ENCODE data around the gene GPSM1. TPM values are rescaled to one million over a fixed set of nuclear protein-coding genes. Genes with fewer than 3 reads are reported as not detected.

GPSM1 gene
- total and polyA plus RNA-seq, 2 donors (not counting 1 experiment from before 2014, with no cell fraction given) = 2.4 to 6.3 TPM

DNA sequence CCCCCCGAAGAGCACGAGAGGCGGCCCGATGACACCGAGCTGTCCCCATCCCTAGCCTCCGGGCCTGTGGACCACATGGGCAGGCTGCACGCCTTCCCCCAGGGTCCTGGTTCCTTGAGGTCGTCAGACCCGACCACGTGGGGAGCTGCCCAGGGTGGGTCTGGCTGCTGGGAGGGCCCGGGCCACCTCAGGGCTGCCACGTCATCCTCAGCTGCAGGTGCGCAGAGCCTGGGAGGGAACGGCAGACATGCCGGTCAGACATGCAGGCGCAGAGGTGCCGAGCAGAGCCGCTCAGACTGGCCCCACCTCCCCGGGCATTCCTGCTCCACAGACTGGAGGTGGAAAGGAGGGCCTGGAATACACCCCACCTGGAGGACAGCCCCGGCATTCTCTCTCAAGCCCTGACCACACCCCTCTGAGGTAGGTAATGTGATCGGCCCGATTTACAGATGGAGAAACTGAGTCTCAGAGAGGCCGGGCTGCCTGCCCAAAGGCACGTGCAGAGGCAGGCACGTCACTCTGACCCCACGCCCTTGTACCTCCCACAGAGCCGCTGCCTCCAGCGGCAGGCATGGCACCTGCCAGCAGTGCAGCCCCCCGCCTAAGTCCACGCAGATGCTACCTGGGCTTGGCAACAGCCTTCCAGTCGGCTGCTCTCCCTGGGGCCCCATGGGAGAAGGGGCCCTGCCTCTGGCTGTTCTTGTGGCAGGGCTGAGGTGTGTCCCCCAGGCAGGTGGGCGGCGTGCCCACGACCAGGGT lies 24.1 kb upstream of the GPSM1 start:
- no peaks in the 10 kb centered on the region for H3K9me3 Mint-ChIP-seq (ENCODE audit: insufficient read depth)
- H3K27ac Mint-ChIP-seq = no peak overlapping the region
- H3K79me2 ChIP-seq (ENCODE audit: control insufficient read depth, insufficient read depth, low read length) = no peaks in the 10 kb centered on the region
- no peak overlapping the region for H2AFZ ChIP-seq (ENCODE audit: insufficient read depth, low read depth, low read length, poor library complexity, severe bottlenecking)
- no peaks in the 10 kb centered on the region for H4K20me1 ChIP-seq (ENCODE audit: control insufficient read depth, insufficient read depth, low read length, poor library complexity, severe bottlenecking)
- no peaks in the 10 kb centered on the region for H3K9me3 ChIP-seq (ENCODE audit: control extremely low read depth in 1 of 3, control insufficient read depth in 2 of 3, insufficient read depth in 1 of 3, low read length in 2 of 3)
- DNase-seq (no peak), ATAC-seq (ENCODE audit: low read depth) (no peak)
- no peak for TF ChIP-seq EZH2 (IDR thresholded peaks at IDR 0.05; ENCODE audit: borderline replicate concordance, insufficient read depth, low read depth, low read length, poor library complexity, severe bottlenecking)
- TF ChIP-seq, protein P1, sequence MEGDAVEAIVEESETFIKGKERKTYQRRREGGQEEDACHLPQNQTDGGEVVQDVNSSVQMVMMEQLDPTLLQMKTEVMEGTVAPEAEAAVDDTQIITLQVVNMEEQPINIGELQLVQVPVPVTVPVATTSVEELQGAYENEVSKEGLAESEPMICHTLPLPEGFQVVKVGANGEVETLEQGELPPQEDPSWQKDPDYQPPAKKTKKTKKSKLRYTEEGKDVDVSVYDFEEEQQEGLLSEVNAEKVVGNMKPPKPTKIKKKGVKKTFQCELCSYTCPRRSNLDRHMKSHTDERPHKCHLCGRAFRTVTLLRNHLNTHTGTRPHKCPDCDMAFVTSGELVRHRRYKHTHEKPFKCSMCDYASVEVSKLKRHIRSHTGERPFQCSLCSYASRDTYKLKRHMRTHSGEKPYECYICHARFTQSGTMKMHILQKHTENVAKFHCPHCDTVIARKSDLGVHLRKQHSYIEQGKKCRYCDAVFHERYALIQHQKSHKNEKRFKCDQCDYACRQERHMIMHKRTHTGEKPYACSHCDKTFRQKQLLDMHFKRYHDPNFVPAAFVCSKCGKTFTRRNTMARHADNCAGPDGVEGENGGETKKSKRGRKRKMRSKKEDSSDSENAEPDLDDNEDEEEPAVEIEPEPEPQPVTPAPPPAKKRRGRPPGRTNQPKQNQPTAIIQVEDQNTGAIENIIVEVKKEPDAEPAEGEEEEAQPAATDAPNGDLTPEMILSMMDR (IDR thresholded peaks at IDR 0.05) = no peak
- H3K9ac ChIP-seq (ENCODE audit: low read length) = no peak overlapping the region
- POLR2A ChIA-PET = interaction anchor here (0.6 kb wide), 1 partner anchor 60 kb away, joined by 3 read pairs; no protein-coding TSS in a partner anchor
- peaks cover 0 to 3% (median 0%) of the 10 kb centered on the region in 4 experiments for H3K27me3 ChIP-seq (replicated peaks in 1 of 4; ENCODE audit: control extremely low read depth in 1 of 4, control insufficient read depth in 3 of 4, insufficient read depth in 4 of 4, low read length in 3 of 4)
- H3K4me3 ChIP-seq (ENCODE audit: control extremely low read depth in 1 of 5, extremely low read depth in 1 of 5, insufficient read depth in 1 of 5, low read depth in 2 of 5, low read length in 4 of 5) = no peak overlapping the region
- no peak overlapping the region for H3K27ac ChIP-seq (ENCODE audit: low read length in 2 of 2)
- H3K36me3 ChIP-seq (replicated peaks in 1 of 2; ENCODE audit: control extremely low read depth in 1 of 2, control insufficient read depth in 1 of 2, extremely low read depth in 1 of 2, insufficient read depth in 2 of 2, low read length in 1 of 2) = no peaks in the 10 kb centered on the region
- H3K27me3 Mint-ChIP-seq = no peaks in the 10 kb centered on the region
- H3K4me3 Mint-ChIP-seq = no peak overlapping the region
- WGBS (ENCODE audit: insufficient coverage) = 92% methylated on average over 28 of the region's 34 CpGs
- CTCF ChIA-PET = no interaction called here
- peaks cover 23 to 26% of the 10 kb centered on the region in 2 donors for H3K4me1 ChIP-seq (ENCODE audit: control insufficient read depth in 2 of 2, insufficient read depth in 2 of 2, low read length in 2 of 2)
- no peak overlapping the region for H3K4me2 ChIP-seq (replicated peaks; ENCODE audit: low read depth, low read length, poor library complexity, severe bottlenecking)
- H3K4me1 Mint-ChIP-seq = peaks cover 3% of the 10 kb centered on the region
- intact Hi-C loops (cut with micrococcal nuclease) = no loop called here

DNA sequence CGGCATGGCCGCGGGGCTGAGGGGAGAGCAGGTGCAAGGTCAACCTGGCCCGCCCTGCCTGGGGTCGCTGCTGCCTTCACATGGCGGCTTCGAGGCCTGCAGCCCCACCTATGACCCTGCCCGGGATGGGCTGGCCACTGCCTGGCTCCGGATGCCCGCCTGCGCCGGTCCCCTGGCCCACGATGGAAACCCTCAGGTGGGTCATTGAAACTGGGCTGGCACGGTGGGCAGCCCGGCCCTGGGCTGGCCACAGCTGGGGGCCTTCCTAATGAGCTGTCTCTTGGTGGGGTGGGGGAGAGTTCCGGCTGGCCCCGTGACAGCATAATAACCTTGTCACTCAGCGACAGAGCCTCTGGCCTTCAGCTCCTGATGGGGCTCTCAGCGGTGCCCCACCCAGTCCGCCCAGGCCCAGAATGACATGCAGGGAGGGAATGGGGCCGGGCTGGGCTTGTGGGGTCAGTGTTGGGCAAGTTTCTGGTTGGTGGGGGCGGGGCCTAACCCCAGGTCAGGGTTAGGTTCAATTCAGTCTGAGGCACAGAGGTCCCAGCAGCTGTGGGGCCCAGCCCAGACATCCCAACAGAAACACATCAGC lies 23.4 kb upstream of the GPSM1 start, which contains the start of gene CCDC187:
Gene CCDC187, minus strand, starts transcription at position 270 of the 592 bp plus-strand sequence. Its CDS starts 264 bp downstream, at position 6.
- H3K27me3 Mint-ChIP-seq = no peaks in the 10 kb centered on the region
- Histone ChIP-seq H3K9ac (ENCODE audit: low read length) (no peak within 1 kb of the TSS), H2AFZ (ENCODE audit: insufficient read depth, low read depth, low read length, poor library complexity, severe bottlenecking) (no peak within 1 kb of the TSS), H3K4me2 (replicated peaks; ENCODE audit: low read depth, low read length, poor library complexity, severe bottlenecking) (no peak within 1 kb of the TSS), H3K36me3 (replicated peaks in 1 of 2; ENCODE audit: control extremely low read depth in 1 of 2, control insufficient read depth in 1 of 2, extremely low read depth in 1 of 2, insufficient read depth in 2 of 2, low read length in 1 of 2) (no peaks in the 10 kb centered on the region), H3K4me3 (ENCODE audit: control extremely low read depth in 1 of 5, extremely low read depth in 1 of 5, insufficient read depth in 1 of 5, low read depth in 2 of 5, low read length in 4 of 5) (no peak within 1 kb of the TSS), H3K27ac (ENCODE audit: low read length in 2 of 2) (no peak within 1 kb of the TSS), H3K79me2 (ENCODE audit: control insufficient read depth, insufficient read depth, low read length) (no peaks in the 10 kb centered on the region), H3K27me3 (replicated peaks in 1 of 4; ENCODE audit: control extremely low read depth in 1 of 4, control insufficient read depth in 3 of 4, insufficient read depth in 4 of 4, low read length in 3 of 4) (peaks cover 0 to 7% (median 0%) of the 10 kb centered on the region in 4 experiments), H3K4me1 (ENCODE audit: control insufficient read depth in 2 of 2, insufficient read depth in 2 of 2, low read length in 2 of 2) (peaks cover 30 to 32% of the 10 kb centered on the region in 2 donors), H3K9me3 (ENCODE audit: control extremely low read depth in 1 of 3, control insufficient read depth in 2 of 3, insufficient read depth in 1 of 3, low read length in 2 of 3) (no peaks in the 10 kb centered on the region), H4K20me1 (ENCODE audit: control insufficient read depth, insufficient read depth, low read length, poor library complexity, severe bottlenecking) (no peaks in the 10 kb centered on the region)
- TF ChIP-seq, protein P1 (IDR thresholded peaks at IDR 0.05) = no peak
- TF ChIP-seq EZH2 (IDR thresholded peaks at IDR 0.05; ENCODE audit: borderline replicate concordance, insufficient read depth, low read depth, low read length, poor library complexity, severe bottlenecking) = no peak
- no peak within 1 kb of the TSS for H3K4me3 Mint-ChIP-seq
- no peak within 1 kb of the TSS for H3K27ac Mint-ChIP-seq
- ATAC-seq (ENCODE audit: low read depth) (no peak), DNase-seq (no peak)
- no peaks in the 10 kb centered on the region for H3K9me3 Mint-ChIP-seq (ENCODE audit: insufficient read depth)
- peaks cover 3% of the 10 kb centered on the region for H3K4me1 Mint-ChIP-seq
- CTCF ChIA-PET = no interaction called here
- intact Hi-C loops (cut with micrococcal nuclease) = no loop called here
- whole genome bisulfite sequencing (ENCODE audit: insufficient coverage) = 95% methylated on average over 19 of the region's 22 CpGs
- POLR2A ChIA-PET = no interaction called here

All from B cell (primary cell).